CD4-positive, alpha-beta T cell treated with Interleukin-21 for 1 hour (primary cell): ENCODE measurements around the gene ALMS1.
"Not testable (repeated sequence)": the region's sequence is repeated elsewhere in the genome, so short reads cannot be mapped to it uniquely, and the experiment has no call there.

Experiments
- DNase-seq: peaks from one replicate; pipeline ENCODE4 v3.0.0-alpha.2; 2020

The ALMS1 gene

DNA sequence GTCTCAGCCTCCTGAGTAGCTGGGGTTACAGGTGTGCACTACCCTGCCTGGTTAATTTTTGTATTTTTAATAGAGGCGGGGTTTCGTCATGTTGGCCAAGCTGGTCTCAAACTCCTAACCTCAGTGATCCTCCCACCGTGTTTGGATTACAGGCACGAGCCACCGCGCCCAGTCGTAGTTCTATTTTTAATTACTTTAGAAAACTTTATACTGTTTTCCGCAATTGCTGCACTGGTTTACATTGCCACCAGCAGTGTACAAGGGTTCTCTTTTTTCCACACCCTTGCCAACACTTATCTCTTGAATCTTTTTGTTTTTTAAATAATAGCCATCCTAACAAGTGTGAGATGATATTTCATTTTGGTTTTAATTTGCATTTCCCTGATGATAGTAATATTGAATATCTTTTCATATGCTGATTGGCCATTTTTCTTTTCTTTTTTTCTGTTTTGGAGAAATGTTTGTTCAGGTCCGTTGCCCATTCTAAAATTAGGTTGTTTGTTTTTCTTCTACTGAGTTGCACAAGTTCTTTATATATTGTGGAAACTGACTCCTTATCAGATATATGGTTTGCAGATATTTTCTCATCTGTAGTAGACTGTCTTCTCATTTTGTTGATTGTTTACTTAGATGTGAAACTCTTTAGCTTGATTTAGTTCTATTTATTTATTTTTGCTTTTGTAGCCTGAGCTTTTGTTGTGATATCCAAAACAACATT is 16.9 kb downstream of the ALMS1 start:
- DNase-seq = no peak

DNA sequence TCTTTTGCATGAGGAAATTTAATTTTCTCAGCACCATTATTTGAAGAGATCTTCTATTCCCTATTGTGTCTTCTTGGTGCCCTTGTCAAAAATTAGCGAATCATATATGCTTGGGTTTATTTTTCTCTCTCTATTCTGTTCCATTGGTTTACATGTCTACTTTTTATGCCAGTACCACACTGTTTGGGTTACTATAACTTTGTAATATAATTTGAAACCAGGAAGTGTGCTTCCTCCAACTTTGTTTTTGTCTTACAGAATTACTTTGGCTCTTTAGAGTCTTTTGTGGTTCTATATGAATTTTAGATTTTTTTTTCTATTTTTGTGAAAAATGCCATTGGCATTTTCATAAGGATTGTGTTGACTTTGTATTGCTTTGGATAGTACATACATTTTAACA is 17.6 kb downstream of the ALMS1 start:
- no peak for DNase-seq

DNA sequence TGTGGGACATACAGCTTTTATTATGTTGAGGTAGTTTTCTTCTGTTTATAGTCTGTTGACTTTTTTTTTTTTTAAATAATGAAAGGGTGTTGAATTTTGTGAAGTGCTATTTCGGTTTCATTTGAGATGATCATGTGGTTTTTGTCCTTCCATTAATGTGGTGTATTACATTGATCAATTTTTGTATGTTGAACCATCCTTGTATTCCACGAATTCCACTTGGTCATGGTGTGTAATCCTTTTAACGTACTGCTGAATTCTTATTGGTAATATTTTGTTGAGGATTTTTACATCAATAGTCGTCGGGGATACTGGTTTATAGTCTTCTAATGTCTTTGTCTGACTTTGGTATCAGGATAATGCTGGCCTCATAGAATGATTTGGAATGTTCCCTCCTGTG is 18.8 kb downstream of the ALMS1 start:
- DNase-seq = no peak

DNA sequence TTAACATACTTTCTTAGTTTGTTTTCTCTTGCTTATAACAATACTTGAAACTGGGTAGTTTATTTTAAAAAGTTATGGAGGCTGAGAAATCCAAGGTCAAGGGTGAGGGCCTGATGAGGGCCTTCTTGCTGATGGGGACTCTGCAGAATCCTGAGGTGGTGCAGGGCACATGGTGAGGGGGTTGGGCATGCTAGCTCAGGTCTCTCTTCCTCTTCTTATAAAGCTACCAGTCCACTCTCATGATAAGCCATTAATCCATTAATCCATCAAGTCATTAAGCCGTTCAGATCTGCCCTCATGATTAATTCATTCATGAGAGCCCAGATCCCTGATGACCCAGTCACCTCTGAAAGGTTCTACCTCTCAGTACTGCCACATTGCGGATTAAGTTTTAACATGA is 21.4 kb downstream of the ALMS1 start:
- DNase-seq = no peak

DNA sequence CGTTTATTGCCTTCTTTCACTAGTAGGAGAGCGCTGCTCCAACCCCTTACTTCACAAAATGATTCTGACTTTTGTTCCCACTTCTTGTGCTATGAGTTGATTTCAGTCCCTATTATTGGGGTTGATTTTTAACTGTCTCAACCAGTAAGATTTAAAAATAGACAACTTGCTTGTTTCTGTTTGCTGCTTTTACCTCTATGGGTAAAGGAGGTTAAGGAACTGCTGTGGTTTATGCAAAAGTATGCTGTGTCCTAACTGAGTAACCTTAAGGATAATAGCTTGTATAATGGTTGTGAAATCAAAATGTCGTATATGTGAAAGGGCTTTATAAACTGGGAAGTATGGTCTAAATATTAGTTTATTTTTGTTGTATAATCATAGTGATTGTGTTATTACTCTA is 22.6 kb downstream of the ALMS1 start:
- DNase-seq = no peak

DNA sequence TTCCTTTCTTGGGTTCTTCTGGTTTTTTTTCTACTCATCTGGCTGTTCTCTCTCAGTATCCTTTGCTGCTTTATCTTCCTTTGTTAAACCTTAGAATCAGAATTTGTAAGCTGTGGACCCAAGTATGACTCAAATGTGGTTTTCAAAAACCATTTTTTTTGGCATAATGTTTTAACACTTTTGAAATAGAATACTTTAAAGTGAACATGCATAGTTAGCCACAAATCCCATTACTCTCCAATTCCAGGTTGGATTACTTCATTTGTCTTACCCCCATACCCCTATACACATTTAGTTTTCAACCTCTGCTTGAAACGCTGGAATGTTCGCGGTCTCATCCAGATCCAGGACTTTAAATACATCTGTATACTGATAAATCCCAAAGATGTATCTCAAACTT is 29.1 kb downstream of the ALMS1 start:
- DNase-seq = no peak

DNA sequence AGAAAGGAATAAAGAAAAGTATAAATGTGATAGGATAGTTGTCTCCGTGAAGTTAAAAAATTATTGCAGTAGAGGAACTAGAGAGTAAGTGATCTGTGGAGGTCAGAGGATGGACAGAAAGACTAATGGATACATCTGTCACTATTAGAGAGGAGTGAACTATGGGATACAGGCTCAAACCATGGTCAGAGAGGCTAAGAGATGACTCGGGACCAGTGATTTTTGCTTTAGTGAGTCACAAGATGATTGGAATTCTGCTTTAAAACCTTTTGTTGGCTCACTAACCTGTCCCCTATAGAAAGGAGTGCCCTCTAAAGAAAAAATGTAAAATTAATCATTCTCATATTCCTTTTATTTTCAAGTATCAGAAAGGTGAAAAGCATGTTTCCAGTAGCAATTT is 30.3 kb downstream of the ALMS1 start:
- no peak for DNase-seq

DNA sequence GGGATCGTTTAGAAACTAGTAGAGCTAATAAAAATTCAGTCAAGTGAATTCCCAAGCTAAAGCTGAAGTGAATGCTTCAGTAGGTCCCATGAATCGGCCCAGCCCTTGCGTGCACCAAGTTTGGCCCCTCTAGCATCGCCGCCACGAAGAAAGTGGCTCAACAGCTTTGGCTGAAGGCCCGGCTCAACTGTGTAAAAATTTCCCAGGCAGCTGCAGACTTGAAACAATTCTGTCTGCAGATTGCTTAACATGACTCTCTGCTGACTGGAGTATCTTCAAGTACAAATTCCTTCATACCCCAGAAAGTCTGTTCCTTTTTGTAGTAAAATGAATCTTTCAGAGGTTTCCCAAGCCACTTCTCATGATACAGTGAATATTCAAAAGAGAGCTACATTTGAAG is 32.7 kb downstream of the ALMS1 start:
- DNase-seq = no peak

DNA sequence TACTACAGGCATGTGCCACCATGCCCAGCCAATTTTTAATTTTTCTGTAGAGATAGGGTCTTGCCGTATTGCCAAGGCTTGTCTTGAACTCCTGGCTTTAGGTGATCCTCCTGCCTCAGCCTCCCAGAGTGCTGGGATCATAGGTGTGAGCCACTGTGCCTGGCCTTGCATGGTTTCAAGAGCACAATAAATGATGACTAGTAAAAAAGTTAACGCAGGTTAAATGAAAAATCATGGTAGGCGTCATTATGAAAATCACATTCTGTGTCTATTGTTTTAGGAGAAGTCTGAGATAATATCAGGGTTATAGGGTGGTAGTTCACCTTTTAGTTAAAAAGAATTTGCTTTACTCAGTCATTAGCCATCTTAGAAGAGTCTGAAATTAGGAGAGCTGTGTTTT is 38.3 kb downstream of the ALMS1 start:
- no peak for DNase-seq

DNA sequence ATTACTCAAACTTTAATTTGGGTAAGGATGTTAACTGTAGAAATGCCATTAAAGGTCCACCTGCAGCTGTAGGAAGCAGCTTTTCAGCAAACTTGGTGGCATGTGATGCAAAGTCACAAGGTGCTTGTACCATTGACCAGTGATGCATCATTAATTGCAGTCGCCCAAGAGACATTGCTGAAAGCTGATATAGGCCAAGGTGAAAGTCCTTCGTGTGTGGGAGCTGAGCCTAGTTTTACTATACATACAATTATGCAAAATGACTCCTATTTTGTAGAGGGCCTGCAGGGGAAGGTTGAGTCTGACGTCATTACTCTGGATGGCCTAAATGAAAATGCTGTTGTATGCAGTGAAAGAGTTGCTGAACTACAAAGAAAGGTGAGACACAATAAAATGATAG is 40.5 kb downstream of the ALMS1 start:
- DNase-seq = no peak

DNA sequence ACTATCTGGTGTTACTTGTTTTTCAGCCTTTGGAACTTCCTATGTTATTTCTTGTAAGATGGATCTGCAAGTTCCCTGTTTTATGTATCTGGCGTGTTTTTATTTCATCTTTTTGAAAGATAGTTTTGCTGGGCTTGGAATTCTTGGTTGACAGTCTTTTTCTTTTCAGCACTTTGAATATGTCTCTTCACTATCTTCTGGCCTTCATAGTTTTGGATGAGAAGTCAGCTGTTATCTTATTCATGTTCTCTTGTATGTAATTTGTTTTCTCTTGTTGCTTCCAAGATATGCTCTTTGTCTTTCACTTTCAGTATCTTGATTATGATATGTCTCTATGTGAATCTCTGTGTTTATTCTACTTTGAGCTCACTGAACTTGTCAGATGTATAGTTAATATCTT is 50.4 kb downstream of the ALMS1 start:
- DNase-seq = no peak

DNA sequence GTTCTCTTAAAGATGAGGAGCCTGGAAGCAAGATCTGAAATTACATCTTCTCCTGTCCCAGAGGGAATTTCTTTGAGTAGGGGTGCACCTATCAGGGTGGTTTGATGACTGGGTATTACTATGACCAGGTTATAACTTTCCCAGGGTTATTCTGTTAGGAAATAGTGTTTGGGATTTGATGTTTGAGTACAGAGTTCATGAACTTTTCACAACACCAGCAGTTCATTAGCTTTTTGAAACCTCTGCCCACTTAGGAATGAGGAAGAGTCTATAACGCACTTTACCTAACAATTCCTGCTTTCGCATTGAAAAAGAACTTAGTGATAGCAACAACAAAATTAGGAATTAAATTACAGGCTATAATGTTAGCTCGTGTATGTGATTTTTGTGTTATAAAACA is 58.6 kb downstream of the ALMS1 start:
- no peak for DNase-seq

DNA sequence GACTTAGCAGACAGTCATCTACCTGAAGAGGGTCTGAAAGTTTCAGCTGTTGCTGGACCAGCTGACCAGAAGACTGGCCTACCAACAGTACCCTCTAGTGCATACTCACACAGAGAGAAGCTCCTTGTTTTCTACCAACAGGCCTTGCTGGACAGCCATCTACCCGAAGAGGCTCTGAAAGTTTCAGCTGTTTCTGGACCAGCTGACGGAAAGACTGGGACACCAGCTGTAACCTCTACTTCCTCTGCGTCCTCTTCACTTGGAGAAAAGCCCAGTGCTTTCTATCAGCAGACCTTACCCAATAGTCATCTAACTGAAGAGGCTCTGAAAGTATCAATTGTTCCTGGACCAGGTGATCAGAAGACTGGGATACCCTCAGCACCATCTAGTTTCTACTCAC is 63.2 kb downstream of the ALMS1 start:
- DNase-seq = no peak

DNA sequence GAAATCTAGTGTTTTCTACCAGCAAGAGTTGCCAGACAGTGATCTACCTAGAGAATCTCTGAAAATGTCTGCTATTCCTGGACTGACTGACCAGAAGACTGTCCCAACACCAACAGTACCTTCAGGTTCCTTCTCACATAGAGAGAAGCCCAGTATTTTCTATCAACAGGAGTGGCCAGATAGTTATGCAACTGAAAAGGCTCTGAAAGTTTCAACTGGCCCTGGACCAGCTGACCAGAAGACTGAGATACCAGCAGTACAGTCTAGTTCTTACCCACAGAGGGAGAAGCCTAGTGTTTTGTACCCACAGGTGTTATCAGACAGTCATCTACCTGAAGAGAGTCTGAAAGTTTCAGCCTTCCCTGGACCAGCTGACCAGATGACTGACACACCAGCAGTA is 63.8 kb downstream of the ALMS1 start:
- DNase-seq = no peak

DNA sequence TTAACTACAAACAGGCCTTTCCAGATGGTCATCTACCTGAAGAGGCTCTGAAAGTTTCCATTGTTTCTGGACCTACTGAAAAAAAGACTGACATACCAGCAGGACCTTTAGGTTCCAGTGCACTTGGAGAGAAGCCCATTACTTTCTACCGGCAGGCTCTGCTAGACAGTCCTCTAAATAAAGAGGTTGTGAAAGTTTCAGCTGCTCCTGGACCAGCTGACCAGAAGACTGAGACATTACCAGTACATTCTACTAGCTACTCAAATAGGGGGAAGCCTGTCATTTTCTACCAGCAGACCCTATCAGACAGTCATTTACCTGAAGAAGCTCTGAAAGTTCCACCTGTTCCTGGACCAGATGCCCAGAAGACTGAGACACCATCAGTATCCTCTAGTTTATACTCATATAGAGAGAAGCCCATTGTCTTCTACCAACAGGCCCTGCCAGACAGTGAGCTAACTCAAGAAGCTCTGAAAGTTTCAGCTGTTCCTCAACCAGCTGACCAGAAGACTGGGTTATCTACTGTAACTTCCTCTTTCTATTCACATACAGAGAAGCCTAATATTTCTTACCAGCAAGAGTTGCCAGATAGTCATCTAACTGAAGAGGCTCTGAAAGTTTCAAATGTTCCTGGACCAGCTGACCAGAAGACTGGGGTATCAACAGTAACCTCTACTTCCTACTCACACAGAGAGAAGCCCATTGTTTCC is 65.8 kb downstream of the ALMS1 start:
- DNase-seq = no peak

DNA sequence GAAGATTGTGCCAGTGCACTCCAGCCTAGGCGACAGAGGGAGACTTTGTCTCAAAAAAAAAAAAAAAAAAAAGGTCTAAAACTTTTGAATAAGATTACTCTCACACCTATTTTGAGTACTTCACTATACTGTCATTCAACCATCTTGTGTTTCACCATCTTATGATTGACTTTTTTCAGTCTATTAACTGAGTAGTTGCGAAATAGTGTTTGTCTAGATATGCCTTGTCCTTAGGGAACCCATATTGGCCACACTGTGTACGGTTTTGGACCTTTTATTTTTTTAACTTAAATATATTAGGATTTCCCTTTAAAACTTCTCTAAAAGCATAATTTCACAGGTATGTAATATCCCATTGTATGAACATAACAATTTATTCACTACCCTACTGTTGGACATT is 72.3 kb downstream of the ALMS1 start:
- no peak for DNase-seq

DNA sequence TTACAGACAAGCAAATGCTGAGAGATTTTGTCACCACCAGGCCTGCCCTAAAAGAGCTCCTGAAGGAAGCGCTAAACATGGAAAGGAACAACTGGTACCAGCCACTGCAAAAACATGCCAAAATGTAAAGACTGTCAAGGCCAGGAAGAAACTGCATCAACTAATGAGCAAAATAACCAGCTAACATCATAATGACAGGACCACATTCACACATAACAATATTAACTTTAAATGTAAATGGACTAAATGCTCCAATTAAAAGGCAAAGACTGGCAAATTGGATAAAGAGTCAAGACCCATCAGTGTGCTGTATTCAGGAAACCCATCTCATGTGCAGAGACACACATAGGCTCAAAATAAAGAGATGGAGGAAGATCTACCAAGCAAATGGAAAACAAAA is 76.8 kb downstream of the ALMS1 start:
- not testable (repeated sequence) for DNase-seq

DNA sequence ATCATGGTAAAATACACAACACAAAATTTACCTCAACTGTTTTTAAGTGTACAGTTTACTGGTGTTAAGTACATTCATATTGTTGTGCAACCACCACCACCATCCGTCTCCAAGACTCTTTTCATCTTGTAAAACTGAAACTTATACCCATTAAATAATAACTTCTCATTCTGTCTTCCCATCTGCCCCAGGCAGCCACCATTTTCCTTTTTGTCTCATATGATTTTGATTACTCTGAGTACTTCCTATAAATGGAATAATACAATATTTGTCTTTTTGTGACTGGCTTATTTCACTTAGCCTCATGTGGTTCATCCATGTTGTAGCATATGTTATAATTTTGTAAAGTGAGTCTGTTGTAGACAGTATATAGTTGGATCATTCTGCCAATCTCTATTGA is 82.7 kb downstream of the ALMS1 start:
- no peak for DNase-seq

DNA sequence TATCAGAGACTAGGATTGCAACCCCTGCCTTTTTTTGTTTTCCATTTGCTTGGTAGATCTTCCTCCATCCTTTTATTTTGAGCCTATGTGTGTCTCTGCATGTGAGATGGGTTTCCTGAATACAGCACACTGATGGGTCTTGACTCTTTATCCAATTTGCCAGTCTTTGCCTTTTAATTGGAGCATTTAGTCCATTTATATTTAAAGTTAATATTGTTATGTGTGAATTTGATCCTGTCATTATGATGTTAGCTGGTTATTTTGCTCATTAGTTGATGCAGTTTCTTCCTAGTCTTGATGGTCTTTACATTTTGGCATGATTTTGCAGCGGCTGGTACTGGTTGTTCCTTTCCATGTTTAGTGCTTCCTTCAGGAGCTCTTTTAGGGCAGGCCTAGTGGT is 98.2 kb downstream of the ALMS1 start:
- not testable (repeated sequence) for DNase-seq

DNA sequence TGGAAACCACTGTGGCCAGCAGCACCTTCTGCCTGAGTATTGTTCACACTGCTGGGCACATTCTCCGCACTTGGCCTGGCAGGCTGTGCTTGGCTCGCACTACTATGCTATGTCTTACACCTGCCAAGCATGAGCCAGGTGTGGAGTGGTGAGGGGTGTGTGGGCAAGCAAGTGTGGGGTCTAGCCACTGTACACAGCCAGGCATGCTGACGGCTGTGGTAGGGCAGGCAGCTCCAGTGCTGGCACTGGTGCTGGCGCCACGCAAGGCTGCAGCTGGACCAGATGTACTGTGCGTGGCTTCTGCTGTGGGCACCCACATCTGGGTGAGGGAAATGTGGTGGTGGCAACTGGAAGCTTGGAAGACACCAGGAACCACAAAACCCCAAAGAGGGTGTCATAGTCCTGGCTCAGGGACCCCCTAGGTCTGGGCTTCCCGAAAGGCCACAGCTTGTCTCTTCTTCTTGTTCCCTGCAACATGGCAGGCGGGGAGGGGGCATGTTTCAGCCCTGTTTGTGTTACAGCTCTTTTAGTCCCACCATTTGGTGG is 101.5 kb downstream of the ALMS1 start:
- no peak for DNase-seq

DNA sequence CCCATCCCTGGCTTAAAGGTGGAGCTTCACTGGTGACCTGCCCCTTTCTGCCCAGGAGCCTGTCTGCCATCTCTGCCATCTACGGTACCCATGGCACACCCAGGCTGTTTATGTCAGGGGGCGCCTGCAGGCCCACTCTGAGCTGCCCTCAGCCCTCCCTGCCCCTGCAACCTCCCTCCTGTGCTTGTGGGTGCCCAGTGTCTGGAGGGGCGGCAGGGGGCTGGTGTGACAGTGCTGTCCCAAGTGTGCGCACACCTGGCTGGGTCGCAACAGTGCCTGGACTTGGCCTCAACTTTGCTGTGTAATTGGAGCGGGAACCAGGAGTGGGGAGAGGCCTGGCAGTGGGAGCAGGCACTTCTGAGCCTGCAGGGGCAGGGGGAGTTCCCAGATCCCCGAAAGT is 102.4 kb downstream of the ALMS1 start:
- DNase-seq = no peak

DNA sequence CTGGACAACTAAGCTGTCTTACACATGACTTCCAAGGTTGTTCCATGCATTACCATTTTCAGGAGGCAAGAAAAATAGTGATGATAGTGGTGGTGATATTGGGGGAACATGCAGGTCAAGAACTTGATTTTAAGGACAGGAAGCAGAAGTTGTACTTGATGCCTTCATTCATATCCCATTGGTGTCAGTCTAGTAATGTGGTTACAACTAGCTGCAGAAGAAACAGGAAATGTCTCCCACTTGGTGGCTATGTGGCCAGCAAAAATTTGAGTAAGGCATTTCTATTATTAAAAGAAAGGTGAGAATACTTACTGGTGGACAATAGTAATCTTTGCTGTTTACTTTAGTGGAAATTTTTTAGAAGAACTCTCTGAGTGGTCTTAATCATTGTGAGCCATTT is 103.4 kb downstream of the ALMS1 start:
- DNase-seq = no peak

DNA sequence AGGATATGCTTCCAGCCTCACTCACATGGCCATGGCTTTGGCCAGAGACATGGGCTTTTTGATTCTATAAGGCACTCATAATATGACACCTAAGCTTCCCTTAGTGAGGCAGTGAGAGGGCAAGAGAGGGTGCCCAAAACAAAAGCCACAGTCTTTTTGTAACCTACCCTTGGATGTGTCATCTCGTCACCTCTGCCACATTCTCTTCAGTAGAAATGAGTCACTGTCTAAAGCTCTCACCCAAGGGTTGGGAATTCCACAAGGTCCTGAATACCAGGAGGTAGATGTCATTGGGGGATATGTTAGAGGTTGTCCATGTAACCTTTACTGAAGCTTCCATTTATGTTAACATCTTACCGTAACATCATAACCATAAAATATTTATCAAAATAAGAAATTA is 108.4 kb downstream of the ALMS1 start:
- DNase-seq = no peak

DNA sequence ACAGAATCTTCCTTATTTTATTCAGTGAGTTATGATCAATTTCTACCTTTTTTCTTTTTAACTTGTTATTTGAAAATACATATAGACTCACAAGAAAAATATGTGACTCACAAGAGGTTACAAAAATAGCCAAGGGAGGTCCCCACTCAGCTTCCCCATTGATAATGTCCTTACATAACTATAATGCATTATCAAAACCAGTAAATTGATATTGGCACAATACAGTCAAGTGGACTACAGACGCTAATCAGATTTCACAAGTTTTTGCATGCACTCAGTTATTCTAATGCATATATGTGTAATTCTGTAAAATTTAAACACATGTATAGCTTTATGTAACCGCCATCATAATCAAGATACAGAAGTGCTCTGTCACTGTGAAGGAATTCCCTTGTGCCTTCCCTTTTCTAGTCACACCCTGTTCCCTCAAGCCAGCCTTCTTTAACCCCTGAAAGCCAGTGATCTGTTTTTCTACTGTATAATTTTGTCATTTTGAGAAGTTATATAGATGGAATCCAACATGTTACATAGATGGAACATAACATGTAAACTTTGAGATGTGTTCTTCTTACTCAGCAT is 118.4 kb downstream of the ALMS1 start:
- DNase-seq = no peak
